Ovary (tissue), 3 donors: ENCODE data around the gene SIGLEC1.

Experiments used
- CTCF ChIP-seq, 3 donors: fragments of 450-650 bp in 2 of 3; fragments of 200-600 bp in 1 of 3; IDR thresholded peaks; one replicate each; pipeline versions ENCODE4 v1.5.1 to v1.8.0; 2016 to 2022; ENCODE audit warnings: antibody characterized with exemption in 3 of 3, mild to moderate bottlenecking in 1 of 3
- EP300 ChIP-seq: sonication (generic); formaldehyde crosslinking; IDR thresholded peaks from one replicate; pipeline ENCODE4 v1.6.1; 2017; ENCODE audit warnings: antibody characterized with exemption
- POLR2A ChIP-seq: fragments of 450-650 bp; IDR thresholded peaks from one replicate; pipeline ENCODE4 v1.6.1; 2017; ENCODE audit warnings: antibody characterized with exemption, mild to moderate bottlenecking, moderate library complexity
- donor health status: DM: no; HTN: no; CAD: no.

- TF ChIP-seq CTCF (IDR thresholded peaks at IDR 0.05) (no peak), POLR2A (no peak), EP300 (no peak)
These were observed 33.3 kb downstream of the SIGLEC1 start for GRCh38 chr20:3678856-3679720.
